ENCODE results near the gene UTP14A. TPM values are rescaled to one million over a fixed set of nuclear protein-coding genes. Genes with fewer than 3 reads are reported as not detected.

Gene UTP14A
- total and polyA plus RNA-seq, 2 donors (not counting 3 experiments of a cell fraction or from before 2014, with no cell fraction given): 6.5 to 27.7 TPM

- ChIA-PET POLR2A (no interaction called here), CTCF (no interaction called here)
- Histone ChIP-seq H2AFZ (ENCODE audit: low read depth, low read length) (no peak overlapping the region), H3K9me1 (replicated peaks; ENCODE audit: control insufficient read depth, extremely low read depth, insufficient read depth, low read length) (no peaks in the 10 kb centered on the region), H3K27ac (ENCODE audit: insufficient read depth, low read depth, low read length) (no peak overlapping the region), H3K4me1 (ENCODE audit: control insufficient read depth, extremely low read depth, insufficient read depth, low read length) (peaks cover 6% of the 10 kb centered on the region), H3K36me3 (ENCODE audit: control insufficient read depth in 2 of 2, extremely low read depth in 1 of 2, insufficient read depth in 2 of 2, low read length in 2 of 2) (no peaks in the 10 kb centered on the region), H3K4me3 (replicated peaks in 1 of 3; ENCODE audit: insufficient read depth in 1 of 3, low read depth in 1 of 3, low read length in 3 of 3) (no peak overlapping the region), H4K20me1 (replicated peaks; ENCODE audit: control insufficient read depth, extremely low read depth, insufficient read depth, low read length) (no peaks in the 10 kb centered on the region), H3K9me3 (replicated peaks; ENCODE audit: control insufficient read depth, insufficient read depth, low read length) (no peaks in the 10 kb centered on the region), H3K4me2 (ENCODE audit: insufficient read depth, low read length) (no peak overlapping the region), H3K27me3 (ENCODE audit: control insufficient read depth in 2 of 2, insufficient read depth in 2 of 2, low read length in 2 of 2) (peaks cover 10 to 14% of the 10 kb centered on the region in 2 experiments), H3K79me2 (ENCODE audit: control insufficient read depth, insufficient read depth, low read length) (no peaks in the 10 kb centered on the region), H3K9ac (replicated peaks; ENCODE audit: extremely low read depth, insufficient read depth, low read length) (no peak overlapping the region)
- no peak for TF ChIP-seq CTCF (IDR thresholded peaks at IDR 0.05; ENCODE audit: extremely low read depth in 1 of 2, insufficient read depth in 1 of 2, low read depth in 1 of 2, low read length in 2 of 2)
- no peak for TF ChIP-seq POLR2AphosphoS5 (IDR thresholded peaks at IDR 0.05; ENCODE audit: insufficient read depth, low read depth, low read length)
- no peak for TF ChIP-seq JUN (IDR thresholded peaks at IDR 0.05; ENCODE audit: borderline replicate concordance, insufficient read depth, insufficient read length, low read depth)
- TF ChIP-seq FOS (IDR thresholded peaks at IDR 0.05; ENCODE audit: borderline replicate concordance, insufficient read depth, low read length): no peak
- FAIRE-seq: no peak
- dilution Hi-C loops (cut with MboI; ENCODE audit: extremely low pct_ligation_motif_present, low sequenced_read_pairs): no loop called here
- DNase-seq (ENCODE audit: low read depth, low spot score): no peak
- no TSS peak for BruUV-seq (replicated peaks)
- intact Hi-C loops (cut with micrococcal nuclease): loop anchor here (5.0 kb wide), 1 partner anchor 328 kb away; no protein-coding TSS in a partner anchor
These were observed 29.0 kb downstream of the UTP14A start for GRCh38 chrX:129934952-129935351.

- POLR2A ChIA-PET: no interaction called here
- Histone ChIP-seq H3K4me1 (ENCODE audit: control insufficient read depth, extremely low read depth, insufficient read depth, low read length) (no peaks in the 10 kb centered on the region), H3K27ac (ENCODE audit: insufficient read depth, low read depth, low read length) (no peak overlapping the region), H3K9me1 (replicated peaks; ENCODE audit: control insufficient read depth, extremely low read depth, insufficient read depth, low read length) (no peaks in the 10 kb centered on the region), H2AFZ (ENCODE audit: low read depth, low read length) (no peak overlapping the region), H4K20me1 (replicated peaks; ENCODE audit: control insufficient read depth, extremely low read depth, insufficient read depth, low read length) (no peaks in the 10 kb centered on the region), H3K4me3 (replicated peaks in 1 of 3; ENCODE audit: insufficient read depth in 1 of 3, low read depth in 1 of 3, low read length in 3 of 3) (no peak overlapping the region), H3K4me2 (ENCODE audit: insufficient read depth, low read length) (no peak overlapping the region), H3K27me3 (ENCODE audit: control insufficient read depth in 2 of 2, insufficient read depth in 2 of 2, low read length in 2 of 2) (peaks cover 12 to 14% of the 10 kb centered on the region in 2 experiments), H3K36me3 (ENCODE audit: control insufficient read depth in 2 of 2, extremely low read depth in 1 of 2, insufficient read depth in 2 of 2, low read length in 2 of 2) (no peaks in the 10 kb centered on the region), H3K9me3 (replicated peaks; ENCODE audit: control insufficient read depth, insufficient read depth, low read length) (no peaks in the 10 kb centered on the region), H3K9ac (replicated peaks; ENCODE audit: extremely low read depth, insufficient read depth, low read length) (no peak overlapping the region), H3K79me2 (ENCODE audit: control insufficient read depth, insufficient read depth, low read length) (no peaks in the 10 kb centered on the region)
- no peak for TF ChIP-seq EZH2 (IDR thresholded peaks at IDR 0.05; ENCODE audit: borderline replicate concordance, low read depth, low read length, severe bottlenecking)
- TF ChIP-seq FOS (IDR thresholded peaks at IDR 0.05; ENCODE audit: borderline replicate concordance, insufficient read depth, low read length): no peak
- no peak for TF ChIP-seq JUN (IDR thresholded peaks at IDR 0.05; ENCODE audit: borderline replicate concordance, insufficient read depth, insufficient read length, low read depth)
- TF ChIP-seq GATA2 (IDR thresholded peaks at IDR 0.05; ENCODE audit: insufficient read depth, insufficient read length, low read depth, low read length): no peak
- TF ChIP-seq POLR2A (IDR thresholded peaks at IDR 0.05; ENCODE audit: low read depth, low read length): no peak
- no peak for TF ChIP-seq CTCF (IDR thresholded peaks at IDR 0.05; ENCODE audit: extremely low read depth in 1 of 2, insufficient read depth in 1 of 2, low read depth in 1 of 2, low read length in 2 of 2)
- no peak for TF ChIP-seq MYC (IDR thresholded peaks at IDR 0.05; ENCODE audit: low read depth, low read length)
- TF ChIP-seq MAX (IDR thresholded peaks at IDR 0.05; ENCODE audit: insufficient read depth, insufficient read length): no peak
- no peak for TF ChIP-seq POLR2AphosphoS5 (IDR thresholded peaks at IDR 0.05; ENCODE audit: insufficient read depth, low read depth, low read length)
- dilution Hi-C loops (cut with MboI; ENCODE audit: extremely low pct_ligation_motif_present, low sequenced_read_pairs) (no loop called here), intact Hi-C loops (cut with micrococcal nuclease) (no loop called here)
- CTCF ChIA-PET: no interaction called here
- DNase-seq (ENCODE audit: low read depth, low spot score): no peak
- FAIRE-seq: no peak
- BruUV-seq (replicated peaks): no TSS peak
These were observed 32.1 kb downstream of the UTP14A start for GRCh38 chrX:129938081-129938480.

Data from endothelial cell of umbilical vein (primary cell).